Gastrocnemius medialis (tissue), 4 donors: Measurements from ENCODE around the gene SUCLG2. TPM values are rescaled to one million over a fixed set of nuclear protein-coding genes. Genes with fewer than 3 reads are reported as not detected.

Source experiments
- ATAC-seq, 2 donors: fragments of 150-250 bp; one replicate each; pipeline ENCODE4 v1.9.1; 2016
- DNase-seq, 2 donors: peaks; one replicate each; pipeline ENCODE4 v3.0.0-alpha.2; 2019
- H3K27ac ChIP-seq, 4 donors: fragments of 200-600 bp; sonication (generic); 1 replicate in 1 of 4; 2 replicates in 3 of 4; pipeline ENCODE4 v1.5.1; 2016 to 2018; ENCODE audit warnings: mild to moderate bottlenecking in 2 of 4, moderate library complexity in 1 of 4
- H3K27me3 ChIP-seq, 3 donors: fragments of 200-600 bp; sonication (generic) in 2 of 3; 1 replicate in 1 of 3; 2 replicates in 2 of 3; pipeline versions ENCODE4 v1.5.1 to v1.6.0; 2016 to 2019; ENCODE audit warnings: mild to moderate bottlenecking in 1 of 3, moderate library complexity in 1 of 3
- H3K36me3 ChIP-seq, 2 donors: fragments of 200-600 bp; sonication (generic) in 1 of 2; one replicate each; pipeline ENCODE4 v1.5.1; 2017 to 2018
- H3K4me1 ChIP-seq, 2 donors: fragments of 200-600 bp; sonication (generic) in 1 of 2; one replicate each; pipeline ENCODE4 v1.5.1; 2016 to 2017; ENCODE audit warnings: mild to moderate bottlenecking in 2 of 2
- H3K4me3 ChIP-seq, 4 donors: fragments of 200-600 bp; sonication (generic) in 3 of 4; 1 replicate in 1 of 4; 2 replicates in 3 of 4; pipeline ENCODE4 v1.5.1; 2016 to 2019; ENCODE audit warnings: mild to moderate bottlenecking in 2 of 4
- H3K9me3 ChIP-seq, 3 donors: fragments of 200-600 bp; sonication (generic) in 2 of 3; 1 replicate in 1 of 3; 2 replicates in 2 of 3; pipeline ENCODE4 v1.5.1; 2016 to 2019
- POLR2A ChIP-seq, 2 donors: fragments of 450-650 bp; IDR thresholded peaks; one replicate each; pipeline ENCODE4 v1.6.1; 2017; ENCODE audit warnings: antibody characterized with exemption in 2 of 2, mild to moderate bottlenecking in 2 of 2, moderate library complexity in 2 of 2
- in situ Hi-C, 4 donors: fragments of 200-750 bp; cut with MboI; loops; one replicate each; pipeline versions ENCODE4 v1.15.0 to v1.8.0; 2017; ENCODE audit warnings: low sequenced_read_pairs in 4 of 4
- intact Hi-C: fragments of 100-400 bp; cut with DNase I; formaldehyde crosslinking; loops from one replicate; pipeline ENCODE4 v1.15.1; 2023; ENCODE audit warnings: low total_unique reads
- total RNA-seq, 4 donors: library from RNA; depleted of rRNA; stranded (reverse); fragments of >200 nt; gene quantifications; one replicate each; pipeline versions ENCODE4 v1.1.0 to v1.2.3, GENCODE V29; 2016
- TF ChIP-seq, protein P1 (sequence below), 5 experiments: fragments of 450-650 bp in 3 of 5; fragments of 200-600 bp in 2 of 5; sonication (generic) in 2 of 5; IDR thresholded peaks in 4 of 5; conservative IDR thresholded peaks in 1 of 5; 1 replicate in 4 of 5; 2 replicates in 1 of 5; pipeline ENCODE4 v1.5.1; 2016 to 2019; ENCODE audit warnings: antibody characterized with exemption in 5 of 5, mild to moderate bottlenecking in 3 of 5, moderate library complexity in 3 of 5

Gene SUCLG2
- total RNA-seq, 4 donors from 2014 or later: 64.3 to 106 (median 73.2) TPM

- Histone ChIP-seq H3K9me3 (no peaks in the 10 kb centered on the region), H3K27me3 (no peaks in the 10 kb centered on the region), H3K4me3 (no peak overlapping the region), H3K36me3 (no peaks in the 10 kb centered on the region), H3K27ac (no peak overlapping the region), H3K4me1 (no peaks in the 10 kb centered on the region)
- in situ Hi-C loops (no loop called here), intact Hi-C loops (no loop called here)
- DNase-seq (no peak), ATAC-seq (no peak)
- TF ChIP-seq, protein P1, sequence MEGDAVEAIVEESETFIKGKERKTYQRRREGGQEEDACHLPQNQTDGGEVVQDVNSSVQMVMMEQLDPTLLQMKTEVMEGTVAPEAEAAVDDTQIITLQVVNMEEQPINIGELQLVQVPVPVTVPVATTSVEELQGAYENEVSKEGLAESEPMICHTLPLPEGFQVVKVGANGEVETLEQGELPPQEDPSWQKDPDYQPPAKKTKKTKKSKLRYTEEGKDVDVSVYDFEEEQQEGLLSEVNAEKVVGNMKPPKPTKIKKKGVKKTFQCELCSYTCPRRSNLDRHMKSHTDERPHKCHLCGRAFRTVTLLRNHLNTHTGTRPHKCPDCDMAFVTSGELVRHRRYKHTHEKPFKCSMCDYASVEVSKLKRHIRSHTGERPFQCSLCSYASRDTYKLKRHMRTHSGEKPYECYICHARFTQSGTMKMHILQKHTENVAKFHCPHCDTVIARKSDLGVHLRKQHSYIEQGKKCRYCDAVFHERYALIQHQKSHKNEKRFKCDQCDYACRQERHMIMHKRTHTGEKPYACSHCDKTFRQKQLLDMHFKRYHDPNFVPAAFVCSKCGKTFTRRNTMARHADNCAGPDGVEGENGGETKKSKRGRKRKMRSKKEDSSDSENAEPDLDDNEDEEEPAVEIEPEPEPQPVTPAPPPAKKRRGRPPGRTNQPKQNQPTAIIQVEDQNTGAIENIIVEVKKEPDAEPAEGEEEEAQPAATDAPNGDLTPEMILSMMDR (IDR thresholded peaks at IDR 0.05 in 4 of 5, conservative IDR thresholded peaks at IDR 0.05 in 1 of 5): no peak
- TF ChIP-seq POLR2A (IDR thresholded peaks at IDR 0.05): no peak
Measured at GRCh38 chr3:67481126-67481525, 173.3 kb downstream of the SUCLG2 start.

DNA sequence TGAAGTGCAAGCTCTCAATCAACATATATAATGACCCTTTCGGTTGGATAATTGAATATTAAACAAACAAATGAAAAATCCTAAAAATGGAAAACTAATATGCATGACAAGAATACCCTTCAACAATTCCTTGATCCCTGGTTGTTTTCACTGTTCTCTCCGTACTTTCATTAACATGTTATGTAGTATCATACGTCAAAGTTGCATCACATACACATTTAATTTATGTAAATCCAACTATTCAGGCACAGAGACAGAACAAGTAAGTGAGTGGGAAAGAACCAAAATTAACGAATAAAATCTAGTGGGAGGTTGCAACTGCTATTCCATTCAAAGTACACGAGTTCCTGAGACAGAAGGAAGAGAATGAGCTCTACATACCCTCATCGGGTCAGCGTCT lies 176.0 kb downstream of the SUCLG2 start:
- no peaks in the 10 kb centered on the region for H3K4me1 ChIP-seq
- no peak for TF ChIP-seq POLR2A (IDR thresholded peaks at IDR 0.05)
- TF ChIP-seq, protein P1 (IDR thresholded peaks at IDR 0.05 in 4 of 5, conservative IDR thresholded peaks at IDR 0.05 in 1 of 5): no peak
- intact Hi-C loops (no loop called here), in situ Hi-C loops (no loop called here)
- H3K9me3 ChIP-seq: no peaks in the 10 kb centered on the region
- H3K27ac ChIP-seq: no peak overlapping the region
- DNase-seq: no peak
- H3K27me3 ChIP-seq: no peaks in the 10 kb centered on the region
- ATAC-seq: no peak
- no peaks in the 10 kb centered on the region for H3K36me3 ChIP-seq
- no peak overlapping the region for H3K4me3 ChIP-seq

DNA sequence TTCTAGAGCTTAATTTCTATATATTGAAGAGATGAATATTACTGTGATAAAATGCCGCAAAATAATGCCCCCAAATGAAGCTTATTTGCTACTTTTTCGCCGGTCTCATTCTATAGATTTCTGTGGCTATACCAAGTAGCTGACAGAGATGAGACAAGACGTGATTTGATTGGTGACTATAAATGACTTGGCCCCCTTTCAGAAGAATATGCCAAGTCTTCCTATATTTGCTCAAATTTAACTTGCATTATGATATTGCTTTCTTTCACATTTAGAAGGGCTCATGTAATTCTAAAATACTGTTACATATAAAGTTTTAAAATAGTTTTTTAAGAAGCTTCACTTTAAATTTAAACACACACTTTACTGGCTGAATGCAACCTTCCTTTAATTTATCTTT lies 180.1 kb downstream of the SUCLG2 start:
- no peaks in the 10 kb centered on the region for H3K27me3 ChIP-seq
- DNase-seq (no peak), ATAC-seq (no peak)
- no peaks in the 10 kb centered on the region for H3K4me1 ChIP-seq
- intact Hi-C loops: no loop called here
- no peak overlapping the region for H3K27ac ChIP-seq
- H3K4me3 ChIP-seq: no peak overlapping the region
- TF ChIP-seq, protein P1 (IDR thresholded peaks at IDR 0.05 in 4 of 5, conservative IDR thresholded peaks at IDR 0.05 in 1 of 5): no peak
- TF ChIP-seq POLR2A (IDR thresholded peaks at IDR 0.05): no peak
- in situ Hi-C loops: no loop called here
- H3K9me3 ChIP-seq: no peaks in the 10 kb centered on the region
- H3K36me3 ChIP-seq: no peaks in the 10 kb centered on the region

GRCh38 chr3:67472674-67473201 lies 181.7 kb downstream of the SUCLG2 start:
- Histone ChIP-seq H3K27me3 (no peaks in the 10 kb centered on the region), H3K27ac (no peak overlapping the region), H3K4me3 (no peak overlapping the region), H3K9me3 (no peaks in the 10 kb centered on the region), H3K4me1 (no peaks in the 10 kb centered on the region), H3K36me3 (no peaks in the 10 kb centered on the region)
- ATAC-seq: no peak
- intact Hi-C loops (no loop called here), in situ Hi-C loops (no loop called here)
- no peak for TF ChIP-seq POLR2A (IDR thresholded peaks at IDR 0.05)
- TF ChIP-seq, protein P1 (IDR thresholded peaks at IDR 0.05 in 4 of 5, conservative IDR thresholded peaks at IDR 0.05 in 1 of 5): no peak
- DNase-seq: no peak

- Histone ChIP-seq H3K27me3 (no peaks in the 10 kb centered on the region), H3K27ac (no peak overlapping the region), H3K36me3 (no peaks in the 10 kb centered on the region), H3K9me3 (no peaks in the 10 kb centered on the region), H3K4me3 (no peak overlapping the region), H3K4me1 (no peaks in the 10 kb centered on the region)
- intact Hi-C loops: no loop called here
- TF ChIP-seq, protein P1 (IDR thresholded peaks at IDR 0.05 in 4 of 5, conservative IDR thresholded peaks at IDR 0.05 in 1 of 5): no peak
- ATAC-seq: no peak
- in situ Hi-C loops: no loop called here
- no peak for DNase-seq
Measured at GRCh38 chr3:67470207-67470606, 184.2 kb downstream of the SUCLG2 start.
